ENCODE measurements around the gene REEP1.

- no peak for TF ChIP-seq CTCF (IDR thresholded peaks at IDR 0.05)
- TF ChIP-seq POLR2AphosphoS5 (IDR thresholded peaks at IDR 0.05; ENCODE audit: low read depth, low read length), result no peak
Observed at GRCh38 chr2:86307431-86307830, 30.0 kb downstream of the REEP1 start.

Measured in Panc1 (cell line).